WERI-Rb-1 (cell line): ENCODE results near the gene LRP10.

Experiments used
- DNase-seq: peaks from one replicate; pipeline ENCODE4 v3.0.0-alpha.2; 2020
- H3K27ac ChIP-seq: fragments of 250-450 bp; sonication (Bioruptor Pico); 2 replicates; pipeline ENCODE4 v1.5.1; 2020; ENCODE audit warnings: mild to moderate bottlenecking, moderate library complexity
- H3K27me3 ChIP-seq: fragments of 250-450 bp; sonication (Bioruptor Pico); 2 replicates; pipeline ENCODE4 v1.5.1; 2021; ENCODE audit warnings: mild to moderate bottlenecking, low read depth, moderate library complexity; ENCODE audit not compliant: insufficient read depth, severe bottlenecking
- H3K36me3 ChIP-seq: fragments of 250-450 bp; sonication (Bioruptor Pico); 2 replicates; pipeline ENCODE4 v1.5.1; 2020; ENCODE audit warnings: mild to moderate bottlenecking, moderate library complexity
- H3K4me3 ChIP-seq: 2 replicates; pipeline ENCODE4 v1.5.1; 2011; ENCODE audit warnings: low read depth, mild to moderate bottlenecking, control low read depth, low read length
- H3K9me3 ChIP-seq: fragments of 250-450 bp; sonication (Bioruptor Pico); 2 replicates; pipeline ENCODE4 v1.5.1; 2021; ENCODE audit warnings: mild to moderate bottlenecking, moderate library complexity; ENCODE audit not compliant: severe bottlenecking
- TF ChIP-seq, protein P1 (sequence below): IDR thresholded peaks from 2 replicates; pipeline ENCODE4 v1.5.1; 2011; ENCODE audit warnings: low read depth, mild to moderate bottlenecking, control low read depth, inconsistent platforms, low read length

Gene LRP10

DNA sequence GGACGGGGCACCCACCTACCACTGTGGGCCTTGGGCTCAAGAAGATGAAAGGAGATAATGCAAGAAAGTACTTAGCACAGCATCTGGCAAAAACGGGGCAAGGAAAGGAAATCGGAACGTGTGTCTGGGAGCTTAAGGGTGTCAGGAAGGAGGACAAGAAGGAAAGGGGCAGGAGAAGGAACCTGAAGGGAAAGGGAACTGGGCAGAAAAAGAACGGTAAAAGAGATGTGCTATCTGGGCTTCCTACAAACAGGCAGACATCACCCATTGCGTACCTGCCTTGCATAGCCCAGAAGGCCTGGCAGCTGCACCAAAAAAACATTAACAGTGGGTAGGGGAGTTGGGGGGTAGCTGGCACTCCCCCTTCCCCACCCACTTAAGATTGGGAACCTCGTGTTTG, 10.5 kb downstream of the LRP10 start:
- Histone ChIP-seq H3K9me3 (no peaks in the 10 kb centered on the region), H3K4me3 (no peak overlapping the region), H3K27ac (peak overlapping the region; percentile 2; the same call in 1 of the 2 replicates), H3K36me3 (no peaks in the 10 kb centered on the region), H3K27me3 (no peaks in the 10 kb centered on the region)
- DNase-seq: no peak
- TF ChIP-seq, protein P1, sequence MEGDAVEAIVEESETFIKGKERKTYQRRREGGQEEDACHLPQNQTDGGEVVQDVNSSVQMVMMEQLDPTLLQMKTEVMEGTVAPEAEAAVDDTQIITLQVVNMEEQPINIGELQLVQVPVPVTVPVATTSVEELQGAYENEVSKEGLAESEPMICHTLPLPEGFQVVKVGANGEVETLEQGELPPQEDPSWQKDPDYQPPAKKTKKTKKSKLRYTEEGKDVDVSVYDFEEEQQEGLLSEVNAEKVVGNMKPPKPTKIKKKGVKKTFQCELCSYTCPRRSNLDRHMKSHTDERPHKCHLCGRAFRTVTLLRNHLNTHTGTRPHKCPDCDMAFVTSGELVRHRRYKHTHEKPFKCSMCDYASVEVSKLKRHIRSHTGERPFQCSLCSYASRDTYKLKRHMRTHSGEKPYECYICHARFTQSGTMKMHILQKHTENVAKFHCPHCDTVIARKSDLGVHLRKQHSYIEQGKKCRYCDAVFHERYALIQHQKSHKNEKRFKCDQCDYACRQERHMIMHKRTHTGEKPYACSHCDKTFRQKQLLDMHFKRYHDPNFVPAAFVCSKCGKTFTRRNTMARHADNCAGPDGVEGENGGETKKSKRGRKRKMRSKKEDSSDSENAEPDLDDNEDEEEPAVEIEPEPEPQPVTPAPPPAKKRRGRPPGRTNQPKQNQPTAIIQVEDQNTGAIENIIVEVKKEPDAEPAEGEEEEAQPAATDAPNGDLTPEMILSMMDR: no peak

DNA sequence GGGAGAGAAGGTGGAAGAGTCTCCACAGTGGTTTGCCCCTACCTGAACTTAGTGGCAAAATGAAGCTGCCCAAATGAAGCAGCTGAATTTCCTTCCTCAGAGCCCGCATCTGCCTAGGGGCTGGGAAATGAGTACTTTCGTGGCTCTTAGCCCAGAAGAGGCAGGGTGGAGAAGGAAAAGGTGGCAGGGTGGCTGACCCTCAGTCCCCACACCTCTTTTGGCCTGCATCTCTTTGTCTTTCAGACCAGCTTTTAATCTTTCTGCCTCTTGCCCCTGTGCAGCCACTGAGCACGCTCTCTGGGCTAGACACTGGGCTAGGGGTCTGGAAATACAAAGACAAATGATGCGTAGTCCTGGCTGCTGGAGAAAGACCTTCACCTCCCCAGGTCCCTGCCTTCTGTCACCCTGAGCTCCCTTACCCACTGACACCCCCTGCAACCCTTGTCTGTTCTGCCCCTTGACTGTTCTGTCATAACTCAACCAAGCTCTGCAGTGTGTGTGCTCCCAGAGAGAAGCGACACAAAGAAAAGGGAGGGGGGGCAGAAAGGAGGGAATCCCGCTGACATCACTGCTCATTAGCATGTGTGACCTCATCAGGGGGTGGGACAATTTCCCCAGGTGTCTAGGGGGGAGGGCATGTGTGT, 11.1 kb downstream of the LRP10 start:
- TF ChIP-seq, protein P1: no peak
- peak; percentile 77 for DNase-seq
- no peak overlapping the region for H3K4me3 ChIP-seq
- H3K36me3 ChIP-seq: no peaks in the 10 kb centered on the region
- no peaks in the 10 kb centered on the region for H3K9me3 ChIP-seq
- peak overlapping the region; percentile 2 for H3K27ac ChIP-seq
- H3K27me3 ChIP-seq: no peaks in the 10 kb centered on the region

DNA sequence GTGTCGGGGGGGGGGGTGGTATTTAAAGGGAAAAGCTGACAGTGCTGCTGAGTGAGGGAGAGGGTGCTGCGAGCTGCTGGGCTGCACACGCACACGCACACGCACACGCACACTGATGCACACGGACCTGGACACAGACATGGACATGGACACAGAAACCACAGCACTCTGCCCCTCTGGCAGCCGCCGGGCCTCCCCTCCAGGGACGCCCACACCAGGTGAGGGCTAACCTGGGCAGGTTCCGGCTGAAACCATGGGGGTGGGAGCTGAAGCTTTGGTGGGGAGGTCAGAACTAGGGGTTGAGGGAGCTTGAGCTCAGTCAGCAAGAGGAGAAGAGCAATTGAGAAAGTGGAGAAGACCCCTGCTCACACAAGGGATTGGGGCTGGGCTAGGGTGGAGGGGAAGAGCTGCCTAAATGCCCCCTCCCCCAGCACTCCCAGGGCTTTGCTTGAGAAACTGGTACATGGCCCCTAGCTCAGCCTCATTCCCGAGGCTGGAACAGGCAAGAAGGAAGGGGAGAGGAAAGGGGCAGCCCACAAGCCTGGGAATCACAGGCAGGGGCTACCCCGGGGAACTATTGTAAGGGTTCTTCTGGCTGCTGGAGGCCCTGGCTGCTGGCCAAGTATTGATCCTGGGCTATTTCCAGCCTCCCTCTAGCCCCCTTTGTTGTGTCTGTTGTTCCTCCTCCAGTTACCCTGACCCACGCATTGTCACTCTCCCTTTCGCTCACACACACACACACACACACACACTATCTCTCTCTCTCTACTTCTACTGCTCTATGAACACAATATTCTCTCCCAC, 11.8 kb downstream of the LRP10 start, which contains the start of gene REM2:
Gene REM2 (plus strand): TSS at position 50 of the 804 bp plus-strand sequence. CDS start 66 bp downstream, at position 116.
- Histone ChIP-seq H3K27me3 (no peaks in the 10 kb centered on the region), H3K36me3 (no peaks in the 10 kb centered on the region), H3K9me3 (no peaks in the 10 kb centered on the region), H3K27ac (peak within 1 kb of the TSS; percentile 2), H3K4me3 (no peak within 1 kb of the TSS; the same call in 1 of the 2 replicates)
- TF ChIP-seq, protein P1: no peak
- peak; percentile 12 for DNase-seq

DNA sequence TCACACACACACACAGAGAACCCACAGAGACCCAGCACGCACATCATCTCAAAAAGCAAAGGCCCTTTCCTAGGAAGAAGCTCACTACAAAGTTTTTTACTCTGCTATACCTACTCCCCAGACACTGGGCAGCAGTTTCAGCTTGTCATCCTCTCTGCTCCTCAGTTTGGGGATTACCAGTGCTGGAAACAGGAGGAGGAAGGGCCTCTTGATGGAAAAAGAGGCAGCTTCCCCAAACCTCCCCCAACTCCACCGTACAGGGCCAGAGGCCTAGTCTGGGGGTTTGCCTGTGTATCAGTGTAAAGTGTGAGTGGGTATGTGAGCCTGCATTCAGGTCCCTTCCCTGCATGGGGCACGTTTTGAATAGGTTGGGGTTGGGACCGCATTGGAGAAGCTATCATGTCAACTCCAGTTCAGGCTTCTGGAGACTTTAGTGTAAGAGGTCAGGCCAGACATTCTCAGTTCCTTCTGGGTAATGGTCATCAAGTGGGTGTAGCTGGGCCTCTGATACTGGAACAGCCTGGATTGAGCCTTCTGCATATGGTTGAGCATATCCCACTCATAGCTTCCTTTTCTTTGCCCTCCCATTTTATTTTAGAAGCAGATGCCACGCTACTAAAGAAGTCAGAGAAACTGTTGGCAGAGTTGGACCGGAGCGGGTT, 12.7 kb downstream of the LRP10 start:
- H3K9me3 ChIP-seq: no peaks in the 10 kb centered on the region
- no peak for DNase-seq
- no peaks in the 10 kb centered on the region for H3K27me3 ChIP-seq
- H3K36me3 ChIP-seq: no peaks in the 10 kb centered on the region
- H3K27ac ChIP-seq: no peak overlapping the region
- TF ChIP-seq, protein P1: no peak
- no peak overlapping the region for H3K4me3 ChIP-seq

DNA sequence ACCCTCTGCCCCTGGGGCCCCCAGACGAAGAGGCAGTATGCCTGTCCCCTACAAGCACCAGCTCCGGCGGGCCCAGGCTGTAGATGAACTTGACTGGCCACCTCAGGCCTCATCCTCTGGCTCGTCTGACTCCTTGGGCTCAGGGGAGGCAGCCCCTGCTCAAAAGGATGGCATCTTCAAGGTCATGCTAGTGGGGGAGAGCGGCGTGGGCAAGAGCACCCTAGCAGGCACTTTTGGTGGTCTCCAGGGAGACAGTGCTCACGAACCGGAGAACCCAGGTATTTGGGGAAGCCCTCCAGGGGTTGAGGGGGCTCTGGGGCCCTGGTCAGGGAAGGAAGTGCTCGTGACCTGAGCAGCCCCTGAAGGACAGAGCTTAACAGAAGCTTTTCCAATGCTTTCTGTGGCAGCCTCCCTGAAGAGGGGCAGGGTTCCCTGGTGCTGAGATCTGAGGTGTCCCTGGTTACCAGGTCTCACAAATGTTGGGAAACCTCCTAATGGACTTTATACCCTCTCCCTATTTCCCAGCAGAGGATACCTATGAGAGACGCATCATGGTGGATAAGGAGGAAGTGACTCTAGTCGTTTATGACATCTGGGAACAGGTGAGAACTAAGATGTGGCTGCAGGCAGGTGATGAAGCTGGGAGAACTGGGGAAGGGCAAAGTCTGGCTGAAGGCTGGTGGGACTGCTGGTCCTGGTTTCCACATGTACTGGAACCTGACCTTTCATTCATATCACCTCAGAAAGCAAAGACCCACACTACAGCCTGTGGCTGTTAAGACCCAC, 13.4 kb downstream of the LRP10 start:
- Histone ChIP-seq H3K27me3 (no peaks in the 10 kb centered on the region), H3K27ac (no peak overlapping the region), H3K4me3 (no peak overlapping the region), H3K36me3 (no peaks in the 10 kb centered on the region), H3K9me3 (no peaks in the 10 kb centered on the region)
- no peak for DNase-seq
- TF ChIP-seq, protein P1: no peak
